HEK293 (cell line): ENCODE results near the gene ZNF23.

Experiments used
- CTCF ChIA-PET: fragments of 350-600 bp; formaldehyde crosslinking; extraction: SDS; loops from one replicate; lab custom pipeline; 2021; ENCODE audit warnings: antibody characterized with exemption; lab: Yijun Ruan, JAX
- POLR2A ChIA-PET: fragments of 300-600 bp; formaldehyde crosslinking; extraction: SDS; loops from one replicate; lab custom pipeline; 2020; ENCODE audit warnings: antibody characterized with exemption, inconsistent platforms; lab: Yijun Ruan, JAX
- H3K27ac ChIP-seq: fragments of 200-500 bp; sonication (Bioruptor generic); 2 replicates; pipeline ENCODE4 v1.5.1; 2014; ENCODE audit warnings: low read depth, low read length, control low read depth, inconsistent platforms; ENCODE audit errors: extremely low read depth
- H3K36me3 ChIP-seq, 2 experiments: fragments of 200-500 bp in 1 of 2; sonication (Bioruptor generic) in 1 of 2; 1 replicate in 1 of 2; 2 replicates in 1 of 2; pipeline ENCODE4 v1.5.1; 2014 to 2017; ENCODE audit warnings: inconsistent platforms in 2 of 2, low read length in 2 of 2; ENCODE audit not compliant: control insufficient read depth in 2 of 2, insufficient read depth in 1 of 2
- H3K4me1 ChIP-seq: fragments of 200-500 bp; sonication (Bioruptor generic); 2 replicates; pipeline ENCODE4 v1.5.1; 2014; ENCODE audit warnings: mild to moderate bottlenecking, low read length, inconsistent platforms; ENCODE audit not compliant: control insufficient read depth, insufficient read depth
- H3K4me3 ChIP-seq: 2 replicates; pipeline ENCODE4 v1.5.1; 2011; ENCODE audit warnings: low read depth, mild to moderate bottlenecking, control low read depth, low read length, moderate library complexity
- H3K9me3 ChIP-seq: fragments of 200-500 bp; sonication (Bioruptor generic); 2 replicates; pipeline ENCODE4 v1.5.1; 2014; ENCODE audit warnings: low read depth, low read length, inconsistent platforms; ENCODE audit not compliant: control insufficient read depth, insufficient read depth
- GLI2 ChIP-seq: fragments of 450-650 bp; formaldehyde crosslinking; IDR thresholded peaks from 2 replicates; pipeline ENCODE4; 2017; ENCODE audit warnings: missing biosample characterization, missing genetic modification characterization, low read depth, borderline replicate concordance
- GLIS1 ChIP-seq: fragments of 450-650 bp; formaldehyde crosslinking; IDR thresholded peaks from 2 replicates; pipeline ENCODE4 v1.5.1; 2016; ENCODE audit warnings: missing biosample characterization, missing genetic modification characterization
- PATZ1 ChIP-seq: fragments of 450-650 bp; formaldehyde crosslinking; IDR thresholded peaks from 2 replicates; pipeline ENCODE4 v1.5.1; 2016; ENCODE audit warnings: missing biosample characterization, missing genetic modification characterization
- PRDM4 ChIP-seq: fragments of 450-650 bp; formaldehyde crosslinking; IDR thresholded peaks from 2 replicates; pipeline ENCODE4 v1.5.1; 2017; ENCODE audit warnings: missing biosample characterization, missing genetic modification characterization
- SETDB1 ChIP-seq: IDR thresholded peaks from one replicate; pipeline ENCODE4 v1.6.1; 2017; ENCODE audit warnings: mild to moderate bottlenecking, low read length, moderate library complexity, mixed read lengths; ENCODE audit not compliant: insufficient read length
- WT1 ChIP-seq: fragments of 450-650 bp; formaldehyde crosslinking; IDR thresholded peaks from 2 replicates; pipeline ENCODE4 v1.5.1; 2016; ENCODE audit warnings: missing biosample characterization, missing genetic modification characterization
- ZNF148 ChIP-seq: fragments of 450-650 bp; formaldehyde crosslinking; IDR thresholded peaks from 2 replicates; pipeline ENCODE4 v1.5.0; 2017; ENCODE audit warnings: missing biosample characterization, missing genetic modification characterization, borderline replicate concordance
- ZNF202 ChIP-seq: fragments of 450-650 bp; formaldehyde crosslinking; IDR thresholded peaks from 2 replicates; pipeline ENCODE4 v1.5.1; 2016; ENCODE audit warnings: missing biosample characterization, missing genetic modification characterization, borderline replicate concordance
- ZNF211 ChIP-seq: fragments of 450-650 bp; formaldehyde crosslinking; IDR thresholded peaks from 2 replicates; pipeline ENCODE4 v1.5.1; 2016; ENCODE audit warnings: low read depth, missing biosample characterization, missing genetic modification characterization
- ZNF221 ChIP-seq: fragments of 450-650 bp; formaldehyde crosslinking; IDR thresholded peaks from 2 replicates; pipeline ENCODE4 v1.5.1; 2017; ENCODE audit warnings: missing biosample characterization, missing genetic modification characterization, borderline replicate concordance
- ZNF391 ChIP-seq: fragments of 450-650 bp; formaldehyde crosslinking; IDR thresholded peaks from 2 replicates; pipeline ENCODE4 v1.5.1; 2016; ENCODE audit warnings: low read depth, missing biosample characterization, missing genetic modification characterization, borderline replicate concordance
- ZNF449 ChIP-seq: fragments of 450-650 bp; formaldehyde crosslinking; IDR thresholded peaks from 2 replicates; pipeline ENCODE4 v1.5.1; 2017; ENCODE audit warnings: missing biosample characterization, mild to moderate bottlenecking, missing genetic modification characterization, moderate library complexity
- ZNF600 ChIP-seq: fragments of 450-650 bp; formaldehyde crosslinking; IDR thresholded peaks from 2 replicates; pipeline ENCODE4 v1.5.1; 2016; ENCODE audit warnings: missing biosample characterization, missing genetic modification characterization
- ZNF664 ChIP-seq: fragments of 450-650 bp; formaldehyde crosslinking; IDR thresholded peaks from 2 replicates; pipeline ENCODE4 v1.5.1; 2016; ENCODE audit warnings: missing biosample characterization, missing genetic modification characterization
- ZSCAN30 ChIP-seq: fragments of 450-650 bp; IDR thresholded peaks from 2 replicates; pipeline ENCODE4 v1.5.1; 2018; ENCODE audit warnings: missing biosample characterization, mild to moderate bottlenecking, missing genetic modification characterization, moderate library complexity
- TF ChIP-seq, protein P1 (sequence below): fragments of 450-650 bp; formaldehyde crosslinking; IDR thresholded peaks from 2 replicates; pipeline ENCODE4 v1.5.1; 2016; ENCODE audit warnings: missing biosample characterization, missing genetic modification characterization
- TF ChIP-seq, protein P2 (sequence below): fragments of 450-650 bp; formaldehyde crosslinking; IDR thresholded peaks from 2 replicates; pipeline ENCODE4 v1.5.1; 2017; ENCODE audit warnings: missing biosample characterization, missing genetic modification characterization
- TF ChIP-seq, protein P3 (sequence below): fragments of 450-650 bp; formaldehyde crosslinking; IDR thresholded peaks from 2 replicates; pipeline ENCODE4 v1.5.1; 2016; ENCODE audit warnings: missing biosample characterization, missing genetic modification characterization
- TF ChIP-seq, protein P4 (sequence below): fragments of 450-650 bp; IDR thresholded peaks from 2 replicates; pipeline ENCODE4 v1.5.1; 2018; ENCODE audit warnings: missing biosample characterization, mild to moderate bottlenecking, missing genetic modification characterization

Gene ZNF23

GRCh38 chr16:71428385-71428784 is 33.7 kb downstream of the ZNF23 start (continued):
- TF ChIP-seq ZNF148, result no peak
- no peak for TF ChIP-seq GLI2
- TF ChIP-seq ZNF202 (tag by site-specific recombination), result no peak
- TF ChIP-seq ZSCAN30, result no peak
- TF ChIP-seq SETDB1, result no peak
- TF ChIP-seq, protein P1, sequence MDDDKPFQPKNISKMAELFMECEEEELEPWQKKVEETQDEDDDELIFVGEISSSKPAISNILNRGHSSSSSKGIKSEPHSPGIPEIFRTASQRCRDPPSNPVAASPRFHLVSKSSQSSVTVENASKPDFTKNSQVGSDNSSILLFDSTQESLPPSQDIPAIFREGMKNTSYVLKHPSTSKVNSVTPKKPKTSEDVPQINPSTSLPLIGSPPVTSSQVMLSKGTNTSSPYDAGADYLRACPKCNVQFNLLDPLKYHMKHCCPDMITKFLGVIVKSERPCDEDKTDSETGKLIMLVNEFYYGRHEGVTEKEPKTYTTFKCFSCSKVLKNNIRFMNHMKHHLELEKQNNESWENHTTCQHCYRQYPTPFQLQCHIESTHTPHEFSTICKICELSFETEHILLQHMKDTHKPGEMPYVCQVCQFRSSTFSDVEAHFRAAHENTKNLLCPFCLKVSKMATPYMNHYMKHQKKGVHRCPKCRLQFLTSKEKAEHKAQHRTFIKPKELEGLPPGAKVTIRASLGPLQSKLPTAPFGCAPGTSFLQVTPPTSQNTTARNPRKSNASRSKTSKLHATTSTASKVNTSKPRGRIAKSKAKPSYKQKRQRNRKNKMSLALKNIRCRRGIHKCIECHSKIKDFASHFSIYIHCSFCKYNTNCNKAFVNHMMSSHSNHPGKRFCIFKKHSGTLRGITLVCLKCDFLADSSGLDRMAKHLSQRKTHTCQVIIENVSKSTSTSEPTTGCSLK, result no peak
- no peak for TF ChIP-seq ZNF211 (tag by site-specific recombination)

DNA sequence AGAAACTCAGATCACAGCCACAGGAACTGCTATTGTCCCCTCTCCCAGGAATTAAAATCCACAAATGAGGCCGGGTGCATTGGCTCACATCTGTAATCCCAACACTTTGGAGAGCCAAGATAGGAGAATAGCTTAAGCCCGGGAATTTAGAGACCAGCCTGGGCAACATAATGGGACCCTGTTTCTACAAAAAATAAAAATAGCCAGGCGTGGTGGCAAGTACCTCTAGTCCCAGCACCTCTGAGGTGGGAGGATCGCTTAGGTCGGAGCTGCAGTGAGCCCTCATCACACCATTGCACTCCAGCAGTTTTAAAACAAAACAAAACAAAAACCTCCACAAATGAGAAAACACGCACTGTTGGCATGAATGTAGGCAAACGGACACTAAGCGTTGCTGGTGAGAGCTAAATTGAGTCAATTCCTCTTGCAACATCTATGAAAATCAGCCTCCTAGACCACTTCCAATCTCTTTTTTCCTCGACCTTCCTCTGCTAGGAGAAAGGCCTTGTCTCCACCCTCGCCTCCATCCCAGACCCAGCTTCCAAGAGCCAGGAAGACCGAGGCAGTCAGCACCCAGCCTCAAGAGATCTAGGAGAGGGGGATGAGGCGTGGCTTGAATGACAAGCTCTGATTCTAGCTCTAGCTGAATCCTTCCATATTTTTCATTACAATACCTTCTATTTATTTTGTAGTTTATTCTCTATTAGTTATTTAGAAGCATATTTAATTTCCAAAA is 35.0 kb downstream of the ZNF23 start:
- Histone ChIP-seq H3K4me1 (no peaks in the 10 kb centered on the region), H3K36me3 (no peaks in the 10 kb centered on the region), H3K9me3 (no peaks in the 10 kb centered on the region), H3K4me3 (no peak overlapping the region), H3K27ac (no peak overlapping the region)
- CTCF ChIA-PET, result interaction anchor here (0.8 to 11.6 kb wide), 8 partner anchors 15 to 218 kb away, joined by 3 to 77 read pairs (median 4); no protein-coding TSS in a partner anchor
- POLR2A ChIA-PET, result interaction anchor here (0.6 to 1.8 kb wide), 4 partner anchors 35 to 666 kb away, joined by 3 to 8 read pairs (median 6); partner anchors contain the start of genes DHX38, TXNL4B and ZNF23
- TF ChIP-seq ZNF664 (0 out of 2 replicates have a peak, but pooled peaks have one; percentile 11), ZNF391 (0 out of 2 replicates have a peak, but pooled peaks have one; percentile 1), ZNF449 (0 out of 2 replicates have a peak, but pooled peaks have one; percentile 10), GLIS1 (no peak), PATZ1 (0 out of 2 replicates have a peak, but pooled peaks have one; percentile 15), WT1 (0 out of 2 replicates have a peak, but pooled peaks have one; percentile 14), ZNF600 (tag by site-specific recombination) (0 out of 2 replicates have a peak, but pooled peaks have one; percentile 48), PRDM4 (tag by site-specific recombination) (peak; percentile 33), ZNF221 (tag by site-specific recombination) (no peak)
- TF ChIP-seq, protein P2, sequence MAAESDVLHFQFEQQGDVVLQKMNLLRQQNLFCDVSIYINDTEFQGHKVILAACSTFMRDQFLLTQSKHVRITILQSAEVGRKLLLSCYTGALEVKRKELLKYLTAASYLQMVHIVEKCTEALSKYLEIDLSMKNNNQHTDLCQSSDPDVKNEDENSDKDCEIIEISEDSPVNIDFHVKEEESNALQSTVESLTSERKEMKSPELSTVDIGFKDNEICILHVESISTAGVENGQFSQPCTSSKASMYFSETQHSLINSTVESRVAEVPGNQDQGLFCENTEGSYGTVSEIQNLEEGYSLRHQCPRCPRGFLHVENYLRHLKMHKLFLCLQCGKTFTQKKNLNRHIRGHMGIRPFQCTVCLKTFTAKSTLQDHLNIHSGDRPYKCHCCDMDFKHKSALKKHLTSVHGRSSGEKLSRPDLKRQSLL (tag by site-specific recombination), result no peak
- TF ChIP-seq, protein P3, sequence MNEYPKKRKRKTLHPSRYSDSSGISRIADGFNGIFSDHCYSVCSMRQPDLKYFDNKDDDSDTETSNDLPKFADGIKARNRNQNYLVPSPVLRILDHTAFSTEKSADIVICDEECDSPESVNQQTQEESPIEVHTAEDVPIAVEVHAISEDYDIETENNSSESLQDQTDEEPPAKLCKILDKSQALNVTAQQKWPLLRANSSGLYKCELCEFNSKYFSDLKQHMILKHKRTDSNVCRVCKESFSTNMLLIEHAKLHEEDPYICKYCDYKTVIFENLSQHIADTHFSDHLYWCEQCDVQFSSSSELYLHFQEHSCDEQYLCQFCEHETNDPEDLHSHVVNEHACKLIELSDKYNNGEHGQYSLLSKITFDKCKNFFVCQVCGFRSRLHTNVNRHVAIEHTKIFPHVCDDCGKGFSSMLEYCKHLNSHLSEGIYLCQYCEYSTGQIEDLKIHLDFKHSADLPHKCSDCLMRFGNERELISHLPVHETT (tag by site-specific recombination), result no peak
- TF ChIP-seq, protein P4, sequence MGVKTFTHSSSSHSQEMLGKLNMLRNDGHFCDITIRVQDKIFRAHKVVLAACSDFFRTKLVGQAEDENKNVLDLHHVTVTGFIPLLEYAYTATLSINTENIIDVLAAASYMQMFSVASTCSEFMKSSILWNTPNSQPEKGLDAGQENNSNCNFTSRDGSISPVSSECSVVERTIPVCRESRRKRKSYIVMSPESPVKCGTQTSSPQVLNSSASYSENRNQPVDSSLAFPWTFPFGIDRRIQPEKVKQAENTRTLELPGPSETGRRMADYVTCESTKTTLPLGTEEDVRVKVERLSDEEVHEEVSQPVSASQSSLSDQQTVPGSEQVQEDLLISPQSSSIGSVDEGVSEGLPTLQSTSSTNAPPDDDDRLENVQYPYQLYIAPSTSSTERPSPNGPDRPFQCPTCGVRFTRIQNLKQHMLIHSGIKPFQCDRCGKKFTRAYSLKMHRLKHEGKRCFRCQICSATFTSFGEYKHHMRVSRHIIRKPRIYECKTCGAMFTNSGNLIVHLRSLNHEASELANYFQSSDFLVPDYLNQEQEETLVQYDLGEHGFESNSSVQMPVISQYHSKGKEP (tag by site-specific recombination), result no peak
